HEK293T (cell line): Measurements from ENCODE around the gene PLTP.

Experiments used
- CTCF ChIA-PET: fragments of 350-600 bp; formaldehyde crosslinking; extraction: SDS; loops from one replicate; lab custom pipeline; 2021; ENCODE audit warnings: antibody characterized with exemption, inconsistent platforms; lab: Yijun Ruan, JAX
- POLR2A ChIA-PET: fragments of 350-600 bp; formaldehyde crosslinking; extraction: SDS; loops from one replicate; lab custom pipeline; 2020; ENCODE audit warnings: antibody characterized with exemption, inconsistent platforms; lab: Yijun Ruan, JAX
- DNase-seq: peaks from one replicate; pipeline ENCODE4 v3.0.0; 2012; ENCODE audit warnings: mixed read lengths; ENCODE audit errors: extremely low spot score
- ARNT ChIP-seq: fragments of 450-650 bp; IDR thresholded peaks from 2 replicates; pipeline ENCODE4 v1.6.1; 2017; ENCODE audit warnings: mild to moderate bottlenecking
- BHLHE40 ChIP-seq: fragments of 450-650 bp; IDR thresholded peaks from 2 replicates; pipeline ENCODE4 v1.6.1; 2016; ENCODE audit warnings: mild to moderate bottlenecking, moderate library complexity, borderline replicate concordance
- CTBP1 ChIP-seq: fragments of 450-650 bp; IDR thresholded peaks from 2 replicates; pipeline ENCODE4 v1.6.1; 2016; ENCODE audit warnings: borderline replicate concordance
- ELF4 ChIP-seq: fragments of 450-650 bp; IDR thresholded peaks from 2 replicates; pipeline ENCODE4 v1.6.1; 2017; ENCODE audit warnings: antibody characterized with exemption
- FOXA1 ChIP-seq: fragments of 450-650 bp; IDR thresholded peaks from 2 replicates; pipeline ENCODE4 v1.6.1; 2016; ENCODE audit warnings: mild to moderate bottlenecking
- FOXK2 ChIP-seq: fragments of 450-650 bp; IDR thresholded peaks from 2 replicates; pipeline ENCODE4 v1.6.1; 2016; ENCODE audit warnings: mild to moderate bottlenecking
- FOXM1 ChIP-seq: fragments of 450-650 bp; IDR thresholded peaks from 2 replicates; pipeline ENCODE4 v1.6.1; 2017; ENCODE audit warnings: mild to moderate bottlenecking, borderline replicate concordance
- HDGF ChIP-seq: fragments of 450-650 bp; IDR thresholded peaks from 2 replicates; pipeline ENCODE4 v1.6.1; 2017; ENCODE audit warnings: antibody characterized with exemption, borderline replicate concordance
- L3MBTL2 ChIP-seq: fragments of 450-650 bp; conservative IDR thresholded peaks from 2 replicates; pipeline ENCODE4 v1.6.1; 2016; ENCODE audit warnings: mild to moderate bottlenecking
- LEF1 ChIP-seq: fragments of 450-650 bp; IDR thresholded peaks from 2 replicates; pipeline ENCODE4 v1.6.1; 2017; ENCODE audit warnings: mild to moderate bottlenecking, borderline replicate concordance
- NFRKB ChIP-seq: fragments of 450-650 bp; IDR thresholded peaks from 2 replicates; pipeline ENCODE4 v1.6.1; 2016; ENCODE audit warnings: mild to moderate bottlenecking, moderate library complexity
- PKNOX1 ChIP-seq: fragments of 450-650 bp; IDR thresholded peaks from 2 replicates; pipeline ENCODE4 v1.6.1; 2016
- SP1 ChIP-seq: fragments of 450-650 bp; IDR thresholded peaks from 2 replicates; pipeline ENCODE4 v1.6.1; 2017
- SUZ12 ChIP-seq: fragments of 450-650 bp; IDR thresholded peaks from 2 replicates; pipeline ENCODE4 v1.6.1; 2016; ENCODE audit warnings: mild to moderate bottlenecking
- TARDBP ChIP-seq: fragments of 450-650 bp; IDR thresholded peaks from 2 replicates; pipeline ENCODE4 v1.6.1; 2016
- ZNF384 ChIP-seq: fragments of 450-650 bp; IDR thresholded peaks from 2 replicates; pipeline ENCODE4 v1.6.1; 2016

PLTP gene

GRCh38 chr20:45857114-45857881 lies 54.7 kb downstream of the PLTP start, which contains the start of the genes ACOT8 and ZSWIM3:
ACOT8 (minus strand) TSS chr20:45857392; CDS start chr20:45857315, 77 bp downstream.
ZSWIM3 (plus strand) TSS chr20:45857614; CDS start chr20:45857826, 212 bp downstream.
- ChIA-PET POLR2A (interaction anchor here (0.8 to 2.9 kb wide), 13 partner anchors 13 to 77 kb away, joined by 3 to 9 read pairs (median 5); partner anchors contain the start of genes PCIF1, SNX21, UBE2C and ZSWIM1), CTCF (no interaction called here)
- peak; percentile 99 for DNase-seq
- TF ChIP-seq ELF4 (peak; percentile 84), FOXA1 (no peak), ZNF384 (no peak), ARNT (no peak), SP1 (no peak), BHLHE40 (no peak), NFRKB (no peak), TARDBP (no peak), LEF1 (0 out of 2 replicates have a peak, but pooled peaks have one; percentile 35), HDGF (0 out of 2 replicates have a peak, but pooled peaks have one; percentile 32), FOXM1 (0 out of 2 replicates have a peak, but pooled peaks have one; percentile 23), L3MBTL2 (peak; percentile 48), SUZ12 (no peak), PKNOX1 (peak; percentile 100), CTBP1 (no peak), FOXK2 (no peak)

- CTCF ChIA-PET, result no interaction called here
- DNase-seq, result no peak
- POLR2A ChIA-PET, result no interaction called here
- no peak for TF ChIP-seq BHLHE40
- no peak for TF ChIP-seq FOXA1
- no peak for TF ChIP-seq TARDBP
- TF ChIP-seq FOXK2, result no peak
- TF ChIP-seq FOXM1, result no peak
- TF ChIP-seq ELF4, result no peak
- no peak for TF ChIP-seq ARNT
- TF ChIP-seq PKNOX1, result no peak
- no peak for TF ChIP-seq ZNF384
- TF ChIP-seq SUZ12, result no peak
- no peak for TF ChIP-seq L3MBTL2
- no peak for TF ChIP-seq HDGF
- TF ChIP-seq LEF1, result no peak
- TF ChIP-seq NFRKB, result no peak
Measured at GRCh38 chr20:45853484-45853883, 58.5 kb downstream of the PLTP start.

DNA sequence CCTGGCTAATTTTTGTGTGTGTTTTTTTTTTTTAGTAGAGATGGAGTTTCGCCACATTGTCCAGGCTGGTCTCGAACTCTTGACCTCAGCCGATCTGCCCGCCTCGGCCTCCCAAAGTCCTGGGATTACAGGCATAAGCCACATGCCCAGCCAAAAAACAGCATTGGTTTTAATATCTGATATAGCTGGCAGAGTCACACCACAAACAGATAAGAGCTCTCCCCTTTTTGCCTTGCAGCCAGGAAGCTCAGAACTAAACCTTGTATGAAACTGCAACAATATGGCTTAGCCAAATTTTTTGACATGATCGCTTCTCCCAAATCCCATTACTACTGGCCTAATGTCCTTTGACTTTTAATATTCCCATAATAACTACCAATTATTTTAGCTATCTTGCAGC lies 59.6 kb downstream of the PLTP start:
- CTCF ChIA-PET, result interaction anchor here (0.6 kb wide), 1 partner anchor 82 kb away, joined by 3 read pairs; no protein-coding TSS in a partner anchor
- DNase-seq, result no peak
- TF ChIP-seq NFRKB (no peak), BHLHE40 (no peak), FOXA1 (no peak), ELF4 (no peak), CTBP1 (no peak)
- POLR2A ChIA-PET, result no interaction called here

DNA sequence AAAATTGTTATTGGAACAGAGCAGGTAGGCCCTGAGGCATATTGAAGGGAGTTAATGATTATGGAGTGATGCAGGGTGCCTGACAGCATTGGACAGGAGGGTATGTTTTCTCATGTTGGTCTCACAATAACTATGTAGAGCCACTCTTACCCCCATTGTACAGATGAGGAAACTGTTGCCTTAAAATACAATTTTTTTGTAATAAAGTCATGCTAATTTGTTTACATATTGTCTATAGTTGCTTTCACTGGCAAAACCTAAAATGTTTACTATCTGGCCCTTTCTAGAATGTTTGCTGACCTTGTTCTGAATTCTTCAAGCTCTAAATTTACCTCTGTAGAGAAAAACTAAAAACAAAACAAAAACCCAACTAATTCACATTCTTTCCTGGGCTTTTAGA lies 60.5 kb downstream of the PLTP start:
- ChIA-PET POLR2A (no interaction called here), CTCF (no interaction called here)
- no peak for DNase-seq
- TF ChIP-seq ARNT (no peak), FOXA1 (no peak), FOXK2 (no peak), CTBP1 (no peak), SP1 (no peak), ZNF384 (no peak)

GRCh38 chr20:45850926-45851325 lies 61.0 kb downstream of the PLTP start:
- no peak for TF ChIP-seq CTBP1
- TF ChIP-seq LEF1, result no peak
- no peak for TF ChIP-seq ELF4
- TF ChIP-seq ARNT, result no peak
- no peak for TF ChIP-seq SP1
- TF ChIP-seq FOXK2, result no peak
- no peak for TF ChIP-seq SUZ12
- TF ChIP-seq BHLHE40, result no peak
- no peak for DNase-seq
- CTCF ChIA-PET, result no interaction called here
- POLR2A ChIA-PET, result no interaction called here

GRCh38 chr20:45850238-45850637 lies 61.7 kb downstream of the PLTP start:
- TF ChIP-seq TARDBP (no peak), SUZ12 (no peak), ARNT (no peak), ZNF384 (no peak), LEF1 (no peak), FOXK2 (no peak), ELF4 (no peak), BHLHE40 (no peak)

More at GRCh38 chr20:45850238-45850637, 61.7 kb downstream of the PLTP start:
- POLR2A ChIA-PET, result no interaction called here
- CTCF ChIA-PET, result no interaction called here
- no peak for DNase-seq
